ENCODE data around the gene MYL5. TPM values are rescaled to one million over a fixed set of nuclear protein-coding genes. Genes with fewer than 3 reads are reported as not detected.
"Not testable (repeated sequence)": the region's sequence is repeated elsewhere in the genome, so short reads cannot be mapped to it uniquely, and the experiment has no call there.

The MYL5 gene
- polyA plus RNA-seq, 2 of the 4 experiments (the other 2 are of a cell fraction) = 8.0 to 8.3 TPM

GRCh38 chr4:692771-693554 lies 18.6 kb downstream of the MYL5 start:
- H3K4me2 ChIP-seq = no peak overlapping the region
- FAIRE-seq (no peak), ATAC-seq (peak in 1 of 2 experiments; percentile 28; a peak in 2 of 6 replicates), DNase-seq (ENCODE audit: low read depth in 1 of 2, low spot score in 1 of 2) (no peak)
- TF ChIP-seq ZSCAN20 (CRISPR knock-in tag; IDR thresholded peaks at IDR 0.05) = no peak
- no peak for TF ChIP-seq HDAC2 (IDR thresholded peaks at IDR 0.05)
- TF ChIP-seq ZNF302 (CRISPR knock-in tag; IDR thresholded peaks at IDR 0.05) = no peak
- TF ChIP-seq PBX3 (IDR thresholded peaks at IDR 0.05) = no peak
- TF ChIP-seq CEBPB (IDR thresholded peaks at IDR 0.05) = no peak
- TF ChIP-seq KDM5A (IDR thresholded peaks at IDR 0.05) = no peak
- no peak for TF ChIP-seq BCL3 (IDR thresholded peaks at IDR 0.05)
- no peak for TF ChIP-seq PHF8 (IDR thresholded peaks at IDR 0.05; ENCODE audit: borderline replicate concordance, low read depth)
- TF ChIP-seq SMC3 (IDR thresholded peaks at IDR 0.05) = no peak
- TF ChIP-seq USF2 (IDR thresholded peaks at IDR 0.05) = no peak
- no peak for TF ChIP-seq REST (IDR thresholded peaks at IDR 0.05)
- TF ChIP-seq NR3C1 (IDR thresholded peaks at IDR 0.05) = no peak
- no peak for TF ChIP-seq RAD21 (conservative IDR thresholded peaks at IDR 0.05 in 1 of 2, IDR thresholded peaks at IDR 0.05 in 1 of 2)
- TF ChIP-seq POLR2AphosphoS2 (conservative IDR thresholded peaks at IDR 0.05; ENCODE audit: low read length) = no peak
- TF ChIP-seq POLR2A (IDR thresholded peaks at IDR 0.05; ENCODE audit: low read length) = no peak
- TF ChIP-seq CHD4 (IDR thresholded peaks at IDR 0.05; ENCODE audit: borderline replicate concordance) = no peak
- TF ChIP-seq NPAS2 (CRISPR knock-in tag; IDR thresholded peaks at IDR 0.05; ENCODE audit: borderline replicate concordance) = no peak
- TF ChIP-seq CBX2 (IDR thresholded peaks at IDR 0.05; ENCODE audit: borderline replicate concordance, low read depth) = no peak
- no peak overlapping the region for H3K4me3 ChIP-seq
- 88% methylated on average over 24 of the region's 32 CpGs for WGBS (ENCODE audit: missing lambda C conversion rate)
- POLR2A ChIA-PET = no interaction called here
- CTCF ChIA-PET = interaction anchor here (1.5 to 1.7 kb wide), 2 partner anchors 8 to 9 kb away, joined by 5 to 8 read pairs; no protein-coding TSS in a partner anchor
- H3K27ac ChIP-seq = no peak overlapping the region
- H3K9me3 ChIP-seq = no peaks in the 10 kb centered on the region
- H3K4me1 ChIP-seq = peaks cover 7% of the 10 kb centered on the region

GRCh38 chr4:694341-694940 lies 20.1 kb downstream of the MYL5 start:
- H3K9me3 ChIP-seq; H3K4me2 ChIP-seq; H3K27ac ChIP-seq; CTCF ChIA-PET; H3K4me3 ChIP-seq; DNase-seq (ENCODE audit: low read depth in 1 of 2, low spot score in 1 of 2); H3K4me1 ChIP-seq; FAIRE-seq; ATAC-seq; POLR2A ChIA-PET: not testable (repeated sequence)
- WGBS (ENCODE audit: missing lambda C conversion rate) = 80% methylated on average over 12 of the region's 12 CpGs
